ENCODE data around the gene CDHR3.

The CDHR3 gene, protein sequence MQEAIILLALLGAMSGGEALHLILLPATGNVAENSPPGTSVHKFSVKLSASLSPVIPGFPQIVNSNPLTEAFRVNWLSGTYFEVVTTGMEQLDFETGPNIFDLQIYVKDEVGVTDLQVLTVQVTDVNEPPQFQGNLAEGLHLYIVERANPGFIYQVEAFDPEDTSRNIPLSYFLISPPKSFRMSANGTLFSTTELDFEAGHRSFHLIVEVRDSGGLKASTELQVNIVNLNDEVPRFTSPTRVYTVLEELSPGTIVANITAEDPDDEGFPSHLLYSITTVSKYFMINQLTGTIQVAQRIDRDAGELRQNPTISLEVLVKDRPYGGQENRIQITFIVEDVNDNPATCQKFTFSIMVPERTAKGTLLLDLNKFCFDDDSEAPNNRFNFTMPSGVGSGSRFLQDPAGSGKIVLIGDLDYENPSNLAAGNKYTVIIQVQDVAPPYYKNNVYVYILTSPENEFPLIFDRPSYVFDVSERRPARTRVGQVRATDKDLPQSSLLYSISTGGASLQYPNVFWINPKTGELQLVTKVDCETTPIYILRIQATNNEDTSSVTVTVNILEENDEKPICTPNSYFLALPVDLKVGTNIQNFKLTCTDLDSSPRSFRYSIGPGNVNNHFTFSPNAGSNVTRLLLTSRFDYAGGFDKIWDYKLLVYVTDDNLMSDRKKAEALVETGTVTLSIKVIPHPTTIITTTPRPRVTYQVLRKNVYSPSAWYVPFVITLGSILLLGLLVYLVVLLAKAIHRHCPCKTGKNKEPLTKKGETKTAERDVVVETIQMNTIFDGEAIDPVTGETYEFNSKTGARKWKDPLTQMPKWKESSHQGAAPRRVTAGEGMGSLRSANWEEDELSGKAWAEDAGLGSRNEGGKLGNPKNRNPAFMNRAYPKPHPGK

DNA sequence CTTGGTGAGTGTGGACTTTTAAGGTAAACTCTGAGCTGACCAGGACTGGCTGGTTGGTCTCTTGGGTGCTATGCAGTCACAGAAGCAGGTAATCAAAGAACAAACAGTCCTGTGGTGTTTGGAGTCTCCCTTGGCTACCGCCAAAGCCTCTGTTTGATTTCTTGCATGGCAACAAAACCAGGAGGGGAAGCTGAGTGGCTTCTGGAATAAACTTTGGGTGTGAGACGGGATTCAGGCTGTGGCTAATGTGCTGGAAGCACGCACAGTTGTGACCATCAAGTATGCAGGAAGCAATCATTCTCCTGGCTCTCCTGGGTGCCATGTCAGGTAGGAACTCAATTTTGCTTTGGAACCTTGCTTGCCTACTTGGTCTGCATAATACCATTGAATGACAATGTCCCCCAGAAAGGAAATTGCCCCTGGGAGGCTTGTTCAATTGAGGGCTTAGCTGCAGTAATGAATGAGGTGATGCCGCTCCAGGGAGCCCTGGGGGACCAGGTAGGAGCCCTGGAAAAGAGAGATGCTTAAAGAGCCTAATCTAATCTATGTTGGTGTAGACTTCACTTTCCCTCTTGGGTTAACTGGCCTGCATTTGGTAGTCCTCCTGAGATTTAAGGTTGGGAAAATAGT is at the start of gene CDHR3:
TSS of gene CDHR3 (plus strand) at position 227 of the 630 bp plus-strand sequence. CDS start at position 282, 55 bp downstream.
- H3K36me3 ChIP-seq (ENCODE audit: insufficient read depth): no peaks in the 10 kb centered on the region
- H3K4me1 ChIP-seq (ENCODE audit: low read depth, poor library complexity, severe bottlenecking): no peaks in the 10 kb centered on the region
- no peaks in the 10 kb centered on the region for H3K79me2 ChIP-seq (ENCODE audit: insufficient read depth, low read depth)
- TF ChIP-seq, protein P1, sequence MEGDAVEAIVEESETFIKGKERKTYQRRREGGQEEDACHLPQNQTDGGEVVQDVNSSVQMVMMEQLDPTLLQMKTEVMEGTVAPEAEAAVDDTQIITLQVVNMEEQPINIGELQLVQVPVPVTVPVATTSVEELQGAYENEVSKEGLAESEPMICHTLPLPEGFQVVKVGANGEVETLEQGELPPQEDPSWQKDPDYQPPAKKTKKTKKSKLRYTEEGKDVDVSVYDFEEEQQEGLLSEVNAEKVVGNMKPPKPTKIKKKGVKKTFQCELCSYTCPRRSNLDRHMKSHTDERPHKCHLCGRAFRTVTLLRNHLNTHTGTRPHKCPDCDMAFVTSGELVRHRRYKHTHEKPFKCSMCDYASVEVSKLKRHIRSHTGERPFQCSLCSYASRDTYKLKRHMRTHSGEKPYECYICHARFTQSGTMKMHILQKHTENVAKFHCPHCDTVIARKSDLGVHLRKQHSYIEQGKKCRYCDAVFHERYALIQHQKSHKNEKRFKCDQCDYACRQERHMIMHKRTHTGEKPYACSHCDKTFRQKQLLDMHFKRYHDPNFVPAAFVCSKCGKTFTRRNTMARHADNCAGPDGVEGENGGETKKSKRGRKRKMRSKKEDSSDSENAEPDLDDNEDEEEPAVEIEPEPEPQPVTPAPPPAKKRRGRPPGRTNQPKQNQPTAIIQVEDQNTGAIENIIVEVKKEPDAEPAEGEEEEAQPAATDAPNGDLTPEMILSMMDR (conservative IDR thresholded peaks at IDR 0.05; ENCODE audit: low read depth, low read length): no peak
- no peak within 1 kb of the TSS for H3K9ac ChIP-seq
- H3K27me3 ChIP-seq (ENCODE audit: insufficient read depth, low read depth): no peaks in the 10 kb centered on the region
- no peaks in the 10 kb centered on the region for H4K20me1 ChIP-seq (ENCODE audit: insufficient read depth)
- H3K27ac ChIP-seq: no peak within 1 kb of the TSS
- no peak within 1 kb of the TSS for H3K4me2 ChIP-seq
- H2AFZ ChIP-seq (ENCODE audit: low read depth): no peak within 1 kb of the TSS
- no peak within 1 kb of the TSS for H3K4me3 ChIP-seq (IDR thresholded peaks at IDR 0.05; ENCODE audit: insufficient read depth, low read depth, low read length)

DNA sequence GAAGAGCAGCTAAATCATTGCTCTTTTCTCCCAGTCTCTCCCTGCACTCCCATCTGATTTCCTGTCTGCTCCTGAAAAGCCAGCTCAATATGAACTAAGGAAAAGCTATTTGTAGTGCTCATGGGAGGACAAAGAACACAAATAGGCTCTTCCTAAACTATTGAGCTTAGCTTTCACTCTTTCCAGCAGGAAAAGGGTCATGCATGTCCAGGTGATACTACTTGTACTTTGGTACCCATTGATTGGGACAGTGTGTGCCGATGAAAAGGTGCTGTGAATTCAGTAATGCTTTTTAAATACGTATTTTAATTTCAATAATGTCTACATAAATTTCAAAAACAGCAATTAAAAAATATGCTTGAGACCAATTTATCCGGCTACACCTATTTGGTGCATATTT is 49.1 kb upstream of the CDHR3 start:
- Histone ChIP-seq H3K36me3 (ENCODE audit: insufficient read depth) (no peaks in the 10 kb centered on the region), H3K4me3 (IDR thresholded peaks at IDR 0.05; ENCODE audit: insufficient read depth, low read depth, low read length) (no peak overlapping the region), H3K79me2 (ENCODE audit: insufficient read depth, low read depth) (no peaks in the 10 kb centered on the region), H3K27me3 (ENCODE audit: insufficient read depth, low read depth) (no peaks in the 10 kb centered on the region), H3K4me2 (no peak overlapping the region), H2AFZ (ENCODE audit: low read depth) (no peak overlapping the region), H3K4me1 (ENCODE audit: low read depth, poor library complexity, severe bottlenecking) (no peaks in the 10 kb centered on the region), H3K27ac (no peak overlapping the region), H4K20me1 (ENCODE audit: insufficient read depth) (no peaks in the 10 kb centered on the region), H3K9ac (no peak overlapping the region)
- TF ChIP-seq, protein P1 (conservative IDR thresholded peaks at IDR 0.05; ENCODE audit: low read depth, low read length): no peak

DNA sequence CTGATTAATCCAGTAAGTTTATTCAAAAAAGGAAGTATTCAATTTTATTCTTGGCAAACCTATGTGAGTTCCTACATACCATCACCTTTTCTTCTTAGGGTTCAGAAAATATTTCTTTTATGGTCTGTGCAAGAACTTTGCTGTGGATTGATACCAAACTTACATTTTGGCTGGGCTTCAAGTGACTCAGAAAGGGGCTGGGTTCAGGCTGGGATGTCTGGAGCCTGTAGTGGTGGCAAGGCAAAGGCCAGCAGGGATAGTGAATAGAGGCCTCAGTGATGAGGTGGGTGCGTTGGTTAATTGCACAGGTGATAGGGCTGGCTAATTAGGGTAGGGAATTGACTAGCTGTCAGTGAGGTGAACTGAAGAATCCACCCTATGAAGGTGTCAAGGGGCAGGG is 46.5 kb upstream of the CDHR3 start:
- H4K20me1 ChIP-seq (ENCODE audit: insufficient read depth): no peaks in the 10 kb centered on the region
- no peak overlapping the region for H3K4me3 ChIP-seq (IDR thresholded peaks at IDR 0.05; ENCODE audit: insufficient read depth, low read depth, low read length)
- H3K9ac ChIP-seq: no peak overlapping the region
- H3K4me1 ChIP-seq (ENCODE audit: low read depth, poor library complexity, severe bottlenecking): no peaks in the 10 kb centered on the region
- no peaks in the 10 kb centered on the region for H3K27me3 ChIP-seq (ENCODE audit: insufficient read depth, low read depth)
- no peaks in the 10 kb centered on the region for H3K79me2 ChIP-seq (ENCODE audit: insufficient read depth, low read depth)
- H3K36me3 ChIP-seq (ENCODE audit: insufficient read depth): no peaks in the 10 kb centered on the region
- H3K4me2 ChIP-seq: no peak overlapping the region
- TF ChIP-seq, protein P1 (conservative IDR thresholded peaks at IDR 0.05; ENCODE audit: low read depth, low read length): no peak
- no peak overlapping the region for H2AFZ ChIP-seq (ENCODE audit: low read depth)
- H3K27ac ChIP-seq: no peak overlapping the region

DNA sequence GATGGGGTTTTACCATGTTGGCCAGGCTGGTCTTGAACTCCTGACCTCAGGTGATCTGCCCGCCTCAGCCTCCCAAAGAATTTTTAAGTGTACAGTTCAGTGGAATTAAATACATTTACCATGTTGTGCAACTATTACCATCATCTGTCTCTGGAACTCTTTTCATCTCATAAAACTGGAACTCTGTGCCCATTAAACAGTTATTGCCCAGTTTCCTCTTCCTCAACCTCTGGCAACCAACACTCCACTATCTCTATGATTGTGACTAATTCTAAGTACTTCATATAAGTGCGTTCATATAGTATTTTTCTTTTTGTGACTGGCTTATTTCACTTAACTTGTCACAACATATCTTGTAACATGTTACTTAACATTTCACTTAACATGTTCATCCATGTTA is 45.4 kb upstream of the CDHR3 start:
- Histone ChIP-seq H3K36me3 (ENCODE audit: insufficient read depth) (no peaks in the 10 kb centered on the region), H3K4me1 (ENCODE audit: low read depth, poor library complexity, severe bottlenecking) (no peaks in the 10 kb centered on the region), H3K27ac (no peak overlapping the region), H3K79me2 (ENCODE audit: insufficient read depth, low read depth) (no peaks in the 10 kb centered on the region), H2AFZ (ENCODE audit: low read depth) (no peak overlapping the region), H3K4me2 (no peak overlapping the region), H4K20me1 (ENCODE audit: insufficient read depth) (no peaks in the 10 kb centered on the region), H3K4me3 (IDR thresholded peaks at IDR 0.05; ENCODE audit: insufficient read depth, low read depth, low read length) (no peak overlapping the region), H3K27me3 (ENCODE audit: insufficient read depth, low read depth) (no peaks in the 10 kb centered on the region), H3K9ac (no peak overlapping the region)
- TF ChIP-seq, protein P1 (conservative IDR thresholded peaks at IDR 0.05; ENCODE audit: low read depth, low read length): no peak
